Endothelial cell of umbilical vein (primary cell): ENCODE data around the gene KRT76. TPM values are rescaled to one million over a fixed set of nuclear protein-coding genes. Genes with fewer than 3 reads are reported as not detected.

Source experiments
- BruUV-seq: library from RNA; stranded (reverse); fragments of 400-500 nt; replicated peaks from 2 replicates; lab custom pipeline; 2021; lab: Mats Ljungman, UMichigan
- CTCF ChIA-PET: fragments of 300-600, 350-600 bp; sonication (Branson Sonifier 250); formaldehyde crosslinking; loops from one replicate; lab custom pipeline; 2021; ENCODE audit warnings: antibody characterized with exemption, inconsistent platforms; lab: Charles Lee
- POLR2A ChIA-PET: fragments of 300-600, 350-600 bp; sonication (Branson Sonifier 250); formaldehyde crosslinking; loops from one replicate; lab custom pipeline; 2021; ENCODE audit warnings: antibody characterized with exemption, inconsistent platforms; lab: Charles Lee
- DNase-seq: peaks from one replicate; pipeline ENCODE4 v3.0.0-alpha.2; 2011; ENCODE audit warnings: low read depth, low spot score
- FAIRE-seq: peaks from 2 replicates; lab custom pipeline; 2011; peaks lifted over from hg19 to GRCh38; lab: Jason Lieb, UNC
- H2AFZ ChIP-seq: 2 replicates; pipeline ENCODE4 v1.6.0; 2012; ENCODE audit warnings: low read depth, low read length, control low read depth, inconsistent platforms
- H3K27ac ChIP-seq: 2 replicates; pipeline ENCODE4 v1.5.1; 2011; ENCODE audit warnings: low read depth, mild to moderate bottlenecking, control low read depth, low read length, moderate library complexity; ENCODE audit not compliant: insufficient read depth
- H3K27me3 ChIP-seq, 2 experiments: 2 replicates each; pipeline versions ENCODE4 v1.6.0 to v1.6.1; 2011; ENCODE audit warnings: low read length in 2 of 2, mixed read lengths in 1 of 2; ENCODE audit not compliant: control insufficient read depth in 2 of 2, insufficient read depth in 2 of 2
- H3K36me3 ChIP-seq, 2 experiments: 2 replicates in 1 of 2; 3 replicates in 1 of 2; pipeline ENCODE4 v1.5.1; 2011; ENCODE audit warnings: low read length in 2 of 2, mild to moderate bottlenecking in 1 of 2, moderate library complexity in 1 of 2; ENCODE audit not compliant: control insufficient read depth in 2 of 2, insufficient read depth in 2 of 2; ENCODE audit errors: extremely low read depth in 1 of 2
- H3K4me1 ChIP-seq: 3 replicates; pipeline ENCODE4 v1.5.1; 2011; ENCODE audit warnings: mild to moderate bottlenecking, low read length; ENCODE audit not compliant: control insufficient read depth, insufficient read depth; ENCODE audit errors: extremely low read depth
- H3K4me2 ChIP-seq: 2 replicates; pipeline ENCODE4 v1.6.1; 2011; ENCODE audit warnings: low read length, control low read depth, mixed read lengths; ENCODE audit not compliant: insufficient read depth
- H3K4me3 ChIP-seq, 3 experiments: fragments of 200-600 bp in 1 of 3; sonication (generic), shearing (Covaris generic) in 1 of 3; replicated peaks in 1 of 3; 2 replicates each; pipeline ENCODE4 v1.5.1; 2011 to 2016; ENCODE audit warnings: control low read depth in 3 of 3, low read length in 3 of 3, mild to moderate bottlenecking in 2 of 3, inconsistent platforms in 1 of 3, low read depth in 1 of 3, moderate library complexity in 1 of 3; ENCODE audit not compliant: insufficient read depth in 1 of 3
- H3K79me2 ChIP-seq: 2 replicates; pipeline ENCODE4 v1.6.0; 2012; ENCODE audit warnings: low read length, inconsistent platforms; ENCODE audit not compliant: control insufficient read depth, insufficient read depth
- H3K9ac ChIP-seq: replicated peaks from 2 replicates; pipeline ENCODE3; 2011; ENCODE audit warnings: low read length, control low read depth; ENCODE audit not compliant: insufficient read depth; ENCODE audit errors: extremely low read depth
- H3K9me1 ChIP-seq: replicated peaks from 3 replicates; pipeline ENCODE4 v1.6.0; 2011; ENCODE audit warnings: mild to moderate bottlenecking, low read length; ENCODE audit not compliant: control insufficient read depth, insufficient read depth; ENCODE audit errors: extremely low read depth
- H3K9me3 ChIP-seq: replicated peaks from 2 replicates; pipeline ENCODE4 v1.5.1; 2012; ENCODE audit warnings: low read length, inconsistent platforms; ENCODE audit not compliant: control insufficient read depth, insufficient read depth
- H4K20me1 ChIP-seq: replicated peaks from 2 replicates; pipeline ENCODE3; 2011; ENCODE audit warnings: mild to moderate bottlenecking, low read length; ENCODE audit not compliant: control insufficient read depth, insufficient read depth; ENCODE audit errors: extremely low read depth
- CTCF ChIP-seq, 2 donors: IDR thresholded peaks; 1 replicate in 1 of 2; 2 replicates in 1 of 2; pipeline ENCODE4 v1.5.1; 2011; ENCODE audit warnings: low read length in 2 of 2, mild to moderate bottlenecking in 2 of 2, moderate library complexity in 2 of 2, control low read depth in 1 of 2, inconsistent platforms in 1 of 2, low read depth in 1 of 2; ENCODE audit not compliant: insufficient read depth in 1 of 2; ENCODE audit errors: extremely low read depth in 1 of 2
- EZH2 ChIP-seq: IDR thresholded peaks from 2 replicates; pipeline ENCODE4 v1.6.1; 2012; ENCODE audit warnings: borderline replicate concordance, low read depth, mild to moderate bottlenecking, moderate library complexity, low read length, inconsistent platforms; ENCODE audit not compliant: severe bottlenecking
- FOS ChIP-seq: IDR thresholded peaks from 2 replicates; pipeline ENCODE4 v1.6.1; 2011; ENCODE audit warnings: mild to moderate bottlenecking, low read length, moderate library complexity, borderline replicate concordance; ENCODE audit not compliant: insufficient read depth
- GATA2 ChIP-seq: IDR thresholded peaks from 2 replicates; pipeline ENCODE4 v1.7.0; 2011; ENCODE audit warnings: low read depth, mild to moderate bottlenecking, moderate library complexity, mixed read lengths, low read length; ENCODE audit not compliant: insufficient read length, insufficient read depth
- JUN ChIP-seq: IDR thresholded peaks from 2 replicates; pipeline ENCODE4 v1.6.1; 2011; ENCODE audit warnings: borderline replicate concordance, low read depth; ENCODE audit not compliant: insufficient read length, insufficient read depth
- MAX ChIP-seq: IDR thresholded peaks from 2 replicates; pipeline ENCODE4 v1.6.1; 2011; ENCODE audit not compliant: insufficient read depth, insufficient read length
- MYC ChIP-seq: IDR thresholded peaks from one replicate; pipeline ENCODE4 v1.6.1; 2011; ENCODE audit warnings: mild to moderate bottlenecking, low read depth, low read length
- POLR2A ChIP-seq: IDR thresholded peaks from 2 replicates; pipeline ENCODE4 v1.6.1; 2012; ENCODE audit warnings: low read depth, mild to moderate bottlenecking, control low read depth, low read length
- POLR2AphosphoS5 ChIP-seq: IDR thresholded peaks from 2 replicates; pipeline ENCODE4 v1.6.1; 2012; ENCODE audit warnings: low read depth, mild to moderate bottlenecking, control low read depth, low read length, moderate library complexity; ENCODE audit not compliant: insufficient read depth
- dilution Hi-C: fragments of 300-500 bp; cut with MboI; formaldehyde crosslinking; loops from one replicate; pipeline ENCODE4 v1.15.0; 2019; ENCODE audit warnings: low sequenced_read_pairs; ENCODE audit not compliant: extremely low pct_ligation_motif_present
- intact Hi-C: fragments of 100-400 bp; cut with micrococcal nuclease; formaldehyde crosslinking; loops from one replicate; pipeline ENCODE4 v1.10.0; 2022
- polyA plus RNA-seq, 4 experiments: library from polyadenylated mRNA; depleted of rRNA in 3 of 4; stranded (reverse) in 3 of 4; unstranded in 1 of 4; fragments of >200 nt; gene quantifications; 2 replicates each; pipeline versions ENCODE4 v1.2.1 to v1.2.3, GENCODE V29; 2011 to 2012; ENCODE audit warnings: missing spikeins in 1 of 4
- total RNA-seq: library from RNA; stranded (reverse); gene quantifications from 2 replicates; pipeline ENCODE4 v1.2.3, GENCODE V29; 2021

KRT76 gene
- total and polyA plus RNA-seq, 2 donors (not counting 3 experiments of a cell fraction or from before 2014, with no cell fraction given) = not detected

GRCh38 chr12:52724384-52724783 lies 52.8 kb downstream of the KRT76 start:
- TF ChIP-seq CTCF (IDR thresholded peaks at IDR 0.05; ENCODE audit: extremely low read depth in 1 of 2, insufficient read depth in 1 of 2, low read depth in 1 of 2, low read length in 2 of 2) = no peak
- no peak for TF ChIP-seq POLR2A
- no peak for TF ChIP-seq MYC
- no peak for TF ChIP-seq GATA2
- TF ChIP-seq JUN = no peak
- TF ChIP-seq FOS = no peak
- no peak for TF ChIP-seq POLR2AphosphoS5
- no peak for TF ChIP-seq MAX
- no peak for TF ChIP-seq EZH2
- Histone ChIP-seq H3K9me1 (no peaks in the 10 kb centered on the region), H3K4me3 (no peak overlapping the region), H3K9ac (no peak overlapping the region), H3K36me3 (no peaks in the 10 kb centered on the region), H2AFZ (no peak overlapping the region), H3K27ac (no peak overlapping the region), H3K79me2 (no peaks in the 10 kb centered on the region), H4K20me1 (no peaks in the 10 kb centered on the region), H3K4me1 (no peaks in the 10 kb centered on the region), H3K4me2 (no peak overlapping the region), H3K9me3 (no peaks in the 10 kb centered on the region), H3K27me3 (no peaks in the 10 kb centered on the region)
- FAIRE-seq (no peak), DNase-seq (no peak)
- CTCF ChIA-PET = no interaction called here
- BruUV-seq = no TSS peak
- dilution Hi-C loops = no loop called here
- POLR2A ChIA-PET = no interaction called here
- intact Hi-C loops = no loop called here
